IMR-90 (cell line): ENCODE measurements around the gene CALD1. TPM values are rescaled to one million over a fixed set of nuclear protein-coding genes. Genes with fewer than 3 reads are reported as not detected.

Experiments
- ATAC-seq: fragments of 200-7000 bp; cut with Tn5 transposase; 2 replicates; pipeline ENCODE4 v1.9.1; 2020; ENCODE audit warnings: low read depth, mild to moderate bottlenecking, moderate library complexity
- BruUV-seq: library from RNA; stranded (reverse); fragments of 400-500 nt; replicated peaks from 2 replicates; lab custom pipeline; 2021; lab: Mats Ljungman, UMichigan
- CTCF ChIA-PET: fragments of 300-600 bp; formaldehyde crosslinking; extraction: SDS; loops from one replicate; lab custom pipeline; 2021; ENCODE audit warnings: antibody characterized with exemption; lab: Yijun Ruan, JAX
- POLR2A ChIA-PET: fragments of 300-600 bp; sonication (Branson Sonifier 250); formaldehyde crosslinking; loops from one replicate; lab custom pipeline; 2022; ENCODE audit warnings: antibody characterized with exemption; ENCODE audit not compliant: unreplicated experiment; lab: Charles Lee
- DNase-seq: peaks from one replicate; pipeline ENCODE4 v3.0.0; 2013
- H2AFZ ChIP-seq: replicated peaks from 2 replicates; pipeline ENCODE3; 2013; ENCODE audit warnings: low read length, mild to moderate bottlenecking; ENCODE audit not compliant: poor library complexity
- H2AK5ac ChIP-seq: 2 replicates; pipeline ENCODE4 v1.6.1; 2013; ENCODE audit warnings: low read depth, low read length, inconsistent platforms
- H2AK9ac ChIP-seq: replicated peaks from 2 replicates; pipeline ENCODE3; 2013; ENCODE audit warnings: mild to moderate bottlenecking, low read depth, low read length, moderate library complexity; ENCODE audit not compliant: poor library complexity
- H2BK120ac ChIP-seq: 2 replicates; pipeline ENCODE4 v1.6.1; 2013; ENCODE audit warnings: low read depth, low read length, inconsistent platforms
- H2BK15ac ChIP-seq: 3 replicates; pipeline ENCODE4 v1.6.1; 2013; ENCODE audit warnings: low read depth, low read length, inconsistent platforms
- H2BK20ac ChIP-seq: 2 replicates; pipeline ENCODE4 v1.6.1; 2013; ENCODE audit warnings: low read depth, mild to moderate bottlenecking, inconsistent platforms, low read length, moderate library complexity
- H2BK5ac ChIP-seq: 2 replicates; pipeline ENCODE4 v1.6.1; 2013; ENCODE audit warnings: mild to moderate bottlenecking, low read depth, low read length, inconsistent platforms; ENCODE audit not compliant: poor library complexity, severe bottlenecking
- H3K14ac ChIP-seq: replicated peaks from 2 replicates; pipeline ENCODE4 v1.6.1; 2013; ENCODE audit warnings: low read depth, low read length, inconsistent platforms
- H3K18ac ChIP-seq: 2 replicates; pipeline ENCODE4 v1.6.1; 2013; ENCODE audit warnings: low read depth, low read length, control low read depth
- H3K23ac ChIP-seq: 2 replicates; pipeline ENCODE4 v1.6.1; 2013; ENCODE audit warnings: low read depth, low read length, inconsistent platforms
- H3K27ac ChIP-seq: 2 replicates; pipeline ENCODE4 v1.5.1; 2013; ENCODE audit warnings: mild to moderate bottlenecking, control low read depth, low read length; ENCODE audit not compliant: insufficient read depth
- H3K27me3 ChIP-seq: 2 replicates; pipeline ENCODE4 v1.6.1; 2013; ENCODE audit warnings: low read length; ENCODE audit not compliant: control insufficient read depth, insufficient read depth
- H3K36me3 ChIP-seq: 2 replicates; pipeline ENCODE4 v1.6.1; 2013; ENCODE audit warnings: low read length, mixed read lengths; ENCODE audit not compliant: control insufficient read depth, insufficient read depth
- H3K4ac ChIP-seq: 2 replicates; pipeline ENCODE4 v1.6.1; 2013; ENCODE audit warnings: low read depth, low read length, inconsistent platforms
- H3K4me1 ChIP-seq: 2 replicates; pipeline ENCODE4 v1.6.1; 2013; ENCODE audit warnings: low read length, mixed read lengths; ENCODE audit not compliant: control insufficient read depth, insufficient read depth
- H3K4me2 ChIP-seq: 2 replicates; pipeline ENCODE4 v1.6.1; 2013; ENCODE audit warnings: low read depth, mild to moderate bottlenecking, control low read depth, low read length, moderate library complexity
- H3K4me3 ChIP-seq: 2 replicates; pipeline ENCODE4 v1.5.1; 2013; ENCODE audit warnings: low read depth, mild to moderate bottlenecking, control low read depth, low read length, moderate library complexity; ENCODE audit not compliant: insufficient read depth
- H3K56ac ChIP-seq: 2 replicates; pipeline ENCODE4 v1.6.1; 2013; ENCODE audit warnings: low read length, inconsistent platforms; ENCODE audit not compliant: insufficient read depth; ENCODE audit errors: extremely low read depth
- H3K79me1 ChIP-seq, 2 experiments: 2 replicates each; pipeline ENCODE4 v1.6.1; 2013; ENCODE audit warnings: low read length in 2 of 2, inconsistent platforms in 1 of 2, low read depth in 1 of 2
- H3K9ac ChIP-seq: 2 replicates; pipeline ENCODE4 v1.6.1; 2013; ENCODE audit warnings: low read depth, low read length, control low read depth
- H3K9me1 ChIP-seq: 2 replicates; pipeline ENCODE4 v1.6.1; 2013; ENCODE audit warnings: low read length, inconsistent platforms; ENCODE audit not compliant: insufficient read depth
- H3K9me3 ChIP-seq: 2 replicates; pipeline ENCODE4 v1.6.1; 2013; ENCODE audit warnings: low read length; ENCODE audit not compliant: control insufficient read depth, insufficient read depth
- H4K20me1 ChIP-seq: 2 replicates; pipeline ENCODE4 v1.6.1; 2013; ENCODE audit warnings: low read length, inconsistent platforms; ENCODE audit not compliant: insufficient read depth
- H4K5ac ChIP-seq: 2 replicates; pipeline ENCODE4 v1.6.1; 2013; ENCODE audit warnings: mild to moderate bottlenecking, low read depth, low read length, control low read depth
- H4K8ac ChIP-seq, 2 experiments: 2 replicates each; pipeline ENCODE4 v1.6.1; 2013; ENCODE audit warnings: low read depth in 2 of 2, low read length in 2 of 2, control low read depth in 1 of 2, inconsistent platforms in 1 of 2
- H4K91ac ChIP-seq: 2 replicates; pipeline ENCODE4 v1.6.1; 2013; ENCODE audit warnings: low read depth, low read length, inconsistent platforms; ENCODE audit not compliant: insufficient read depth
- CTCF ChIP-seq: conservative IDR thresholded peaks from 2 replicates; pipeline ENCODE4 v1.5.1; 2012; ENCODE audit warnings: mild to moderate bottlenecking, low read depth, low read length, improper control_type of control experiment
- ELK1 ChIP-seq: fragments of 150-350 bp; IDR thresholded peaks from 2 replicates; pipeline ENCODE4 v1.6.1; 2016; ENCODE audit warnings: low read depth, mild to moderate bottlenecking, low read length, moderate library complexity, borderline replicate concordance
- FOS ChIP-seq: fragments of 150-350 bp; IDR thresholded peaks from 2 replicates; pipeline ENCODE4 v1.6.1; 2016; ENCODE audit warnings: low read depth, low read length
- MXI1 ChIP-seq: IDR thresholded peaks from 2 replicates; pipeline ENCODE4 v1.6.1; 2012; ENCODE audit warnings: low read depth, mild to moderate bottlenecking, low read length, moderate library complexity, borderline replicate concordance
- NFE2L2 ChIP-seq: fragments of 150-350 bp; IDR thresholded peaks from 2 replicates; pipeline ENCODE4 v1.6.1; 2016; ENCODE audit warnings: low read depth, mild to moderate bottlenecking, low read length
- POLR2A ChIP-seq: IDR thresholded peaks from 2 replicates; pipeline ENCODE4 v1.6.1; 2012; ENCODE audit warnings: mild to moderate bottlenecking, low read depth, low read length
- RCOR1 ChIP-seq: IDR thresholded peaks from 2 replicates; pipeline ENCODE4 v1.6.1; 2012; ENCODE audit warnings: mild to moderate bottlenecking, low read length, improper control_type of control experiment; ENCODE audit not compliant: insufficient replicate concordance
- RFX5 ChIP-seq: IDR thresholded peaks from 2 replicates; pipeline ENCODE4 v1.8.0; 2012; ENCODE audit warnings: low read depth, mild to moderate bottlenecking, low read length, moderate library complexity
- WGBS, 2 experiments: methylation state at CpG; one replicate each; pipeline versions ENCODE4 v1.1.5 to v1.1.7; 2013; ENCODE audit warnings: missing lambda C conversion rate in 2 of 2; ENCODE audit not compliant: insufficient read length in 1 of 2; ENCODE audit errors: extremely low coverage in 2 of 2; 5-methylcytosine and 5-hydroxymethylcytosine counted together
- dilution Hi-C: fragments of 300-500 bp; cut with HindIII; formaldehyde crosslinking; loops from one replicate; pipeline ENCODE4 v1.14.3; 2018; ENCODE audit warnings: low sequenced_read_pairs; ENCODE audit not compliant: unreplicated experiment
- in situ Hi-C: fragments of 300-500 bp; cut with MboI; formaldehyde crosslinking; loops from 3 replicates; pipeline ENCODE4 v1.14.3; 2019; ENCODE audit warnings: low sequenced_read_pairs, inconsistent platforms, mixed read lengths
- intact Hi-C: fragments of 100-400 bp; cut with micrococcal nuclease; formaldehyde crosslinking; loops from 2 replicates; pipeline ENCODE4 v1.10.0; 2022
- polyA plus RNA-seq, 3 experiments: library from polyadenylated mRNA; depleted of rRNA; stranded (reverse); fragments of >200 nt; gene quantifications; 2 replicates each; pipeline ENCODE4 v1.2.3, GENCODE V29; 2012; ENCODE audit warnings: low replicate concordance in 1 of 3
- total RNA-seq: library from RNA; depleted of rRNA; stranded (reverse); fragments of >200 nt; gene quantifications from 2 replicates; pipeline ENCODE4 v1.2.3, GENCODE V29; 2012

The CALD1 gene
- total and polyA plus RNA-seq, 2 of the 4 experiments (the other 2 are of a cell fraction), result 375 to 487 TPM

- ChIA-PET POLR2A (no interaction called here), CTCF (no interaction called here)
- no peak overlapping the region for H3K4me3 ChIP-seq
- peak overlapping the region; percentile 97 for H2BK20ac ChIP-seq
- in situ Hi-C loops, result no loop called here
- intact Hi-C loops, result loop anchor here (5.0 kb wide), 1 partner anchor 130 kb away; the partner anchor contains the start of gene BPGM
- H3K9ac ChIP-seq, result no peak overlapping the region
- no peak overlapping the region for H3K56ac ChIP-seq
- 67% methylated on average over 1 of the region's 3 CpGs; no CpG with 5 or more reads in 1 of the 2 experiments for WGBS, 2 experiments
- H4K8ac ChIP-seq, result peak overlapping the region; percentile 93 to 96; a peak in 2 of 4 replicates
- peak overlapping the region; percentile 90 for H2BK5ac ChIP-seq
- H2BK120ac ChIP-seq, result peak overlapping the region; percentile 98
- no peaks in the 10 kb centered on the region for H3K27me3 ChIP-seq
- no peak overlapping the region; the same call in 1 of the 2 replicates for H3K4me2 ChIP-seq
- no peak overlapping the region for H2AFZ ChIP-seq
- H4K91ac ChIP-seq, result 0 out of 2 replicates have a peak overlapping the region, but pooled peaks have one; percentile 4
- DNase-seq (peak; percentile 62), ATAC-seq (no peak)
- no peak overlapping the region for H2AK9ac ChIP-seq
- BruUV-seq, result no TSS peak
- H3K18ac ChIP-seq, result peak overlapping the region; percentile 9; the same call in 1 of the 2 replicates
- H3K9me1 ChIP-seq, result peaks cover 15% of the 10 kb centered on the region
- no peak overlapping the region for H2AK5ac ChIP-seq
- peaks cover 12% of the 10 kb centered on the region for H3K4me1 ChIP-seq
- dilution Hi-C loops, result no loop called here
- TF ChIP-seq RFX5 (no peak), POLR2A (no peak), CTCF (no peak), ELK1 (no peak), NFE2L2 (no peak), FOS (no peak), MXI1 (no peak), RCOR1 (no peak)
- H3K14ac ChIP-seq, result peak overlapping the region; percentile 97
- H4K20me1 ChIP-seq, result peaks cover 17% of the 10 kb centered on the region
- H3K23ac ChIP-seq, result 0 out of 2 replicates have a peak overlapping the region, but pooled peaks have one; percentile 92
- H3K4ac ChIP-seq, result peak overlapping the region; percentile 96; the same call in 1 of the 2 replicates
- no peak overlapping the region for H3K27ac ChIP-seq
- peak overlapping the region; percentile 98; the same call in 1 of the 3 replicates for H2BK15ac ChIP-seq
- no peaks in the 10 kb centered on the region for H3K9me3 ChIP-seq
- H3K79me1 ChIP-seq, result peaks cover 0 to 20% of the 10 kb centered on the region in 2 experiments; a peak in 2 of 4 replicates
- H3K36me3 ChIP-seq, result no peaks in the 10 kb centered on the region; the same call in 1 of the 2 replicates
- H4K5ac ChIP-seq, result no peak overlapping the region
Measured at GRCh38 chr7:134777470-134777869, 2.0 kb upstream of the CALD1 start.
